Neural progenitor cell (in vitro differentiated cells): Measurements from ENCODE around the gene ZNF615. TPM values are rescaled to one million over a fixed set of nuclear protein-coding genes. Genes with fewer than 3 reads are reported as not detected.
A peak's percentile ranks its signal among the peaks of the same experiment; 100 is the strongest.

Source experiments
- DNase-seq: peaks from one replicate; pipeline ENCODE4 v3.0.0-alpha.2; 2016; ENCODE audit warnings: low spot score
- H2AFZ ChIP-seq: fragments of 200-600 bp; sonication (generic); replicated peaks from 2 replicates; pipeline ENCODE4 v1.6.1; 2016; ENCODE audit warnings: antibody characterized with exemption
- H3F3A ChIP-seq: fragments of 200-600 bp; sonication (generic); 2 replicates; pipeline ENCODE4 v1.6.1; 2016; ENCODE audit warnings: antibody characterized with exemption, low read depth
- H3K27ac ChIP-seq: fragments of 200-600 bp; sonication (generic); 2 replicates; pipeline ENCODE4 v1.5.1; 2016; ENCODE audit warnings: mild to moderate bottlenecking
- H3K27me3 ChIP-seq: fragments of 200-600 bp; sonication (generic); 2 replicates; pipeline ENCODE4 v1.6.1; 2016; ENCODE audit warnings: mild to moderate bottlenecking, moderate library complexity
- H3K36me3 ChIP-seq: fragments of 200-600 bp; sonication (generic); 2 replicates; pipeline ENCODE4 v1.5.1; 2016
- H3K4me1 ChIP-seq: fragments of 200-600 bp; sonication (generic); 2 replicates; pipeline ENCODE4 v1.6.1; 2016; ENCODE audit warnings: mixed run types
- H3K4me2 ChIP-seq: fragments of 200-600 bp; sonication (generic); 2 replicates; pipeline ENCODE4 v1.6.1; 2016
- H3K4me3 ChIP-seq: fragments of 200-600 bp; sonication (generic); 2 replicates; pipeline ENCODE4 v1.5.1; 2016
- H3K79me2 ChIP-seq: fragments of 200-600 bp; sonication (generic); 2 replicates; pipeline ENCODE4 v1.6.1; 2016; ENCODE audit warnings: low read depth
- H3K9ac ChIP-seq: fragments of 200-600 bp; sonication (generic); 2 replicates; pipeline ENCODE4 v1.6.1; 2016
- H3K9me3 ChIP-seq: fragments of 200-600 bp; sonication (generic); 2 replicates; pipeline ENCODE4 v1.5.1; 2016; ENCODE audit warnings: low read depth
- H4K20me1 ChIP-seq: fragments of 200-600 bp; sonication (generic); 2 replicates; pipeline ENCODE4 v1.6.1; 2016; ENCODE audit warnings: low read depth
- H3K27ac Mint-ChIP-seq: 3 replicates; pipeline ENCODE4 v1.8.0; 2021; ENCODE audit warnings: mixed read lengths
- H3K27me3 Mint-ChIP-seq: 2 replicates; pipeline ENCODE4 v1.8.0; 2022; ENCODE audit warnings: low read depth, mild to moderate bottlenecking, inconsistent platforms, moderate library complexity, mixed read lengths; ENCODE audit not compliant: insufficient read depth
- H3K36me3 Mint-ChIP-seq: 3 replicates; pipeline ENCODE4 v1.8.0; 2021; ENCODE audit warnings: mixed read lengths
- H3K4me1 Mint-ChIP-seq: 3 replicates; pipeline ENCODE4 v1.8.0; 2021; ENCODE audit warnings: mixed read lengths
- H3K4me3 Mint-ChIP-seq: 3 replicates; pipeline ENCODE4 v1.8.0; 2021; ENCODE audit warnings: mild to moderate bottlenecking, moderate library complexity, mixed read lengths
- H3K9me3 Mint-ChIP-seq: 3 replicates; pipeline ENCODE4 v1.8.0; 2020; ENCODE audit warnings: mixed read lengths
- CTCF ChIP-seq: fragments of 200-600 bp; sonication (generic); IDR thresholded peaks from 2 replicates; pipeline ENCODE4 v1.5.1; 2017; ENCODE audit warnings: antibody characterized with exemption, mild to moderate bottlenecking
- EZH2 ChIP-seq: fragments of 200-600 bp; sonication (generic); IDR thresholded peaks from 2 replicates; pipeline ENCODE4 v1.6.1; 2017; ENCODE audit warnings: antibody characterized with exemption, mild to moderate bottlenecking, moderate library complexity
- EZH2phosphoT487 ChIP-seq: fragments of 200-600 bp; sonication (generic); IDR thresholded peaks from 2 replicates; pipeline ENCODE4 v1.6.1; 2017; ENCODE audit warnings: antibody characterized with exemption
- total RNA-seq: library from RNA; depleted of rRNA; stranded (reverse); fragments of >200 nt; gene quantifications from 2 replicates; pipeline ENCODE4 v1.2.3, GENCODE V29; 2015; ENCODE audit warnings: low replicate concordance

The ZNF615 gene
- total RNA-seq, 1 donor from 2014 or later: 31.4 TPM

DNA sequence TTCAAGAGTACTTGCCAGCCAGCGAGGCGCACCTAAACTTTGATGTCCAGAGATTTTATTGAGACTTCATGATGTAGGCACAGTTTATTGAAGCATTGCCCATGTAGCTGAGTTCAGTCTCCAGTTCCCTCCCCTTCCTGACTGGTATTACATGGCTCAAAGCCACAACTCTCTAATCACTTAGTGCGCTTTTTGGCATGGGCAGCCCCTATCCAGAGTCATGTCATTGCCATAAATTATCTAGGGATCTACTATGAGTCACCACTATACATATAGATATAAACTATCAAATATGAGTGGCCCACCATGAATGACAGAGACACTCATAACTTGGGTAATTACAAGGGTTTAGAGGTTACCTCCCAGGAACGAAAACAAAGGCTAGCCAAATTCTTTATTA is 12.5 kb upstream of the ZNF615 start:
- Mint-ChIP-seq H3K36me3 (peaks cover 91% of the 10 kb centered on the region), H3K9me3 (peaks cover 87% of the 10 kb centered on the region), H3K27me3 (peaks cover 2% of the 10 kb centered on the region), H3K4me1 (no peaks in the 10 kb centered on the region), H3K27ac (no peak overlapping the region), H3K4me3 (peak overlapping the region; percentile 52)
- Histone ChIP-seq H3K9me3 (no peaks in the 10 kb centered on the region), H3K27me3 (no peaks in the 10 kb centered on the region), H3K9ac (no peak overlapping the region), H3K79me2 (peaks cover 18% of the 10 kb centered on the region), H3K36me3 (peaks cover 47% of the 10 kb centered on the region), H2AFZ (no peak overlapping the region), H3F3A (no peaks in the 10 kb centered on the region), H3K4me2 (no peak overlapping the region), H4K20me1 (no peaks in the 10 kb centered on the region), H3K27ac (no peak overlapping the region), H3K4me3 (no peak overlapping the region), H3K4me1 (no peaks in the 10 kb centered on the region)
- TF ChIP-seq EZH2: no peak
- no peak for TF ChIP-seq CTCF
- no peak for TF ChIP-seq EZH2phosphoT487
- DNase-seq: no peak

GRCh38 chr19:52010674-52011073 is 2.7 kb upstream of the ZNF615 start:
- Mint-ChIP-seq H3K27me3 (peaks cover 4% of the 10 kb centered on the region), H3K27ac (no peak overlapping the region), H3K36me3 (peaks cover 39% of the 10 kb centered on the region), H3K4me1 (peaks cover 16% of the 10 kb centered on the region), H3K9me3 (peaks cover 66% of the 10 kb centered on the region), H3K4me3 (no peak overlapping the region)
- no peak for DNase-seq
- H3F3A ChIP-seq: no peaks in the 10 kb centered on the region
- H4K20me1 ChIP-seq: no peaks in the 10 kb centered on the region
- H3K27me3 ChIP-seq: no peaks in the 10 kb centered on the region
- no peak for TF ChIP-seq EZH2
- TF ChIP-seq EZH2phosphoT487: no peak
- no peak for TF ChIP-seq CTCF
- peaks cover 7% of the 10 kb centered on the region for H3K9me3 ChIP-seq
- H3K9ac ChIP-seq: no peak overlapping the region
- no peak overlapping the region for H3K4me2 ChIP-seq
- no peaks in the 10 kb centered on the region for H3K4me1 ChIP-seq
- H3K36me3 ChIP-seq: peaks cover 6% of the 10 kb centered on the region
- no peak overlapping the region for H3K27ac ChIP-seq
- no peak overlapping the region for H3K4me3 ChIP-seq
- no peak overlapping the region for H2AFZ ChIP-seq
- peaks cover 19% of the 10 kb centered on the region for H3K79me2 ChIP-seq

GRCh38 chr19:52007451-52007805 is 583 bp downstream of the ZNF615 start:
- Mint-ChIP-seq H3K27me3 (peaks cover 4% of the 10 kb centered on the region), H3K4me1 (peaks cover 16% of the 10 kb centered on the region)
- peaks cover 7% of the 10 kb centered on the region for H3K9me3 ChIP-seq

More at GRCh38 chr19:52007451-52007805, 583 bp downstream of the ZNF615 start:
- no peaks in the 10 kb centered on the region for H3K36me3 ChIP-seq
- peaks cover 28% of the 10 kb centered on the region for H3K79me2 ChIP-seq
- H3K4me2 ChIP-seq: peak overlapping the region; percentile 82
- H3K4me3 Mint-ChIP-seq: peak overlapping the region; percentile 98
- H3K27ac ChIP-seq: no peak overlapping the region
- no peaks in the 10 kb centered on the region for H3F3A ChIP-seq
- TF ChIP-seq CTCF (no peak), EZH2 (no peak), EZH2phosphoT487 (no peak)
- peak overlapping the region; percentile 87 for H3K4me3 ChIP-seq
- peaks cover 29% of the 10 kb centered on the region for H3K36me3 Mint-ChIP-seq
- no peaks in the 10 kb centered on the region for H3K4me1 ChIP-seq
- H3K27ac Mint-ChIP-seq: peak overlapping the region; percentile 99
- peak; percentile 53 for DNase-seq
- no peaks in the 10 kb centered on the region for H4K20me1 ChIP-seq
- peaks cover 70% of the 10 kb centered on the region for H3K9me3 Mint-ChIP-seq
- peak overlapping the region; percentile 100 for H2AFZ ChIP-seq
- H3K9ac ChIP-seq: peak overlapping the region; percentile 60
- no peaks in the 10 kb centered on the region for H3K27me3 ChIP-seq
